ENCODE results near the gene TBC1D21.

GRCh38 chr15:73908030-73908821 lies 34.9 kb downstream of the TBC1D21 start:
- peak; percentile 56 to 87 (median 82) for TF ChIP-seq CTCF (IDR thresholded peaks at IDR 0.05)
- no peak for TF ChIP-seq POLR2A (IDR thresholded peaks at IDR 0.05)
